Esophagus squamous epithelium (tissue), 5 donors: ENCODE results near the gene VARS2. TPM values are rescaled to one million over a fixed set of nuclear protein-coding genes. Genes with fewer than 3 reads are reported as not detected.

Experiments used
- DNase-seq: peaks from one replicate; lab custom pipeline; 2025; lab: John Stamatoyannopoulos, UW
- H3K27ac ChIP-seq, 4 donors: fragments of 200-600 bp; sonication (generic); one replicate each; pipeline ENCODE4 v1.5.1; 2016 to 2019; ENCODE audit warnings: mild to moderate bottlenecking in 1 of 4
- H3K27me3 ChIP-seq, 4 donors: fragments of 200-600 bp; sonication (generic); 1 replicate in 3 of 4; 2 replicates in 1 of 4; pipeline versions ENCODE4 v1.5.1 to v1.6.0; 2017 to 2021; ENCODE audit warnings: antibody characterized with exemption in 1 of 4
- H3K36me3 ChIP-seq, 3 donors: fragments of 200-600 bp; sonication (generic); one replicate each; pipeline ENCODE4 v1.5.1; 2016 to 2019
- H3K4me1 ChIP-seq, 3 donors: fragments of 200-600 bp; sonication (generic); one replicate each; pipeline ENCODE4 v1.5.1; 2017 to 2019
- H3K4me3 ChIP-seq, 4 donors: fragments of 200-600 bp; sonication (generic); 1 replicate in 3 of 4; 2 replicates in 1 of 4; pipeline ENCODE4 v1.5.1; 2016 to 2019; ENCODE audit warnings: mild to moderate bottlenecking in 2 of 4, moderate library complexity in 1 of 4
- H3K9me3 ChIP-seq, 3 donors: fragments of 200-600 bp; sonication (generic); one replicate each; pipeline ENCODE4 v1.5.1; 2016 to 2019
- CTCF ChIP-seq, 6 experiments: fragments of 450-650 bp in 4 of 6; fragments of 200-600 bp in 2 of 6; sonication (generic) in 2 of 6; IDR thresholded peaks; one replicate each; pipeline ENCODE4 v1.5.1; 2016 to 2019; ENCODE audit warnings: antibody characterized with exemption in 6 of 6, mild to moderate bottlenecking in 4 of 6, moderate library complexity in 4 of 6
- POLR2A ChIP-seq, 4 donors: fragments of 450-650 bp; IDR thresholded peaks; one replicate each; pipeline ENCODE4 v1.6.1; 2017; ENCODE audit warnings: antibody characterized with exemption in 4 of 4, mild to moderate bottlenecking in 4 of 4, moderate library complexity in 3 of 4
- WGBS, 2 donors: methylation state at CpG; one replicate each; pipeline ENCODE4 v1.1.5; 2018; 5-methylcytosine and 5-hydroxymethylcytosine counted together
- intact Hi-C: fragments of 100-400 bp; cut with DNase I; formaldehyde crosslinking; loops from one replicate; pipeline ENCODE4 v1.15.0; 2022
- total RNA-seq, 4 donors: library from RNA; depleted of rRNA; stranded (reverse); fragments of >200 nt; gene quantifications; one replicate each; pipeline ENCODE4 v1.1.0, GENCODE V29; 2016
- donor health status: DM: yes; HTN: yes; CAD: no.

The VARS2 gene
- total RNA-seq, 4 donors from 2014 or later: 23.5 to 61.9 (median 33.0) TPM

GRCh38 chr6:30879684-30880427 lies 34.2 kb upstream of the VARS2 start:
- Histone ChIP-seq H3K36me3 (no peaks in the 10 kb centered on the region), H3K4me3 (no peak overlapping the region), H3K9me3 (no peaks in the 10 kb centered on the region), H3K4me1 (peaks cover 30 to 80% (median 47%) of the 10 kb centered on the region in 3 donors), H3K27me3 (no peaks in the 10 kb centered on the region), H3K27ac (no peak overlapping the region)
- intact Hi-C loops: loop anchor here (5.0 to 10.0 kb wide), 3 partner anchors 53 to 195 kb away; partner anchors contain the start of genes FLOT1, IER3 and PPP1R18
- DNase-seq: no peak
- WGBS, 2 donors: 79 to 81% methylated on average over 6 to 8 of the region's 8 CpGs
- TF ChIP-seq CTCF (IDR thresholded peaks at IDR 0.05): no peak
- no peak for TF ChIP-seq POLR2A (IDR thresholded peaks at IDR 0.05)

GRCh38 chr6:30880698-30881252 lies 33.3 kb upstream of the VARS2 start:
- H3K27me3 ChIP-seq: no peaks in the 10 kb centered on the region
- no peaks in the 10 kb centered on the region for H3K36me3 ChIP-seq
- H3K4me1 ChIP-seq: peaks cover 30 to 81% (median 52%) of the 10 kb centered on the region in 3 donors
- H3K4me3 ChIP-seq: no peak overlapping the region
- intact Hi-C loops: loop anchor here (5.0 to 10.0 kb wide), 2 partner anchors 138 to 196 kb away; partner anchors contain the start of genes FLOT1, IER3 and PPP1R18
- no peak for TF ChIP-seq CTCF (IDR thresholded peaks at IDR 0.05)
- no peak for TF ChIP-seq POLR2A (IDR thresholded peaks at IDR 0.05)
- DNase-seq: no peak
- no peaks in the 10 kb centered on the region for H3K9me3 ChIP-seq
- WGBS, 2 donors: 87 to 89% methylated on average over 5 to 7 of the region's 16 CpGs
- peak overlapping the region in 1 of 4 donors; percentile 99 for H3K27ac ChIP-seq

GRCh38 chr6:30881392-30882203 lies 32.4 kb upstream of the VARS2 start:
- H3K27me3 ChIP-seq: no peaks in the 10 kb centered on the region
- intact Hi-C loops: loop anchor here (5.0 to 10.0 kb wide), 2 partner anchors 139 to 197 kb away; partner anchors contain the start of genes FLOT1, IER3 and PPP1R18
- peak overlapping the region; percentile 93 to 99 (median 98) for H3K27ac ChIP-seq
- H3K4me3 ChIP-seq: peak overlapping the region in 2 of 4 donors; percentile 5 to 90
- peaks cover 31 to 81% (median 51%) of the 10 kb centered on the region in 3 donors for H3K4me1 ChIP-seq
- no peaks in the 10 kb centered on the region for H3K9me3 ChIP-seq
- H3K36me3 ChIP-seq: no peaks in the 10 kb centered on the region
- 52 to 68% methylated on average over 12 to 14 of the region's 14 CpGs for WGBS, 2 donors
- DNase-seq: no peak
- peak in 1 of 4 donors; percentile 26 for TF ChIP-seq POLR2A (IDR thresholded peaks at IDR 0.05)
- TF ChIP-seq CTCF (IDR thresholded peaks at IDR 0.05): no peak

- 33 to 40% methylated on average over 1 to 3 of the region's 8 CpGs for WGBS, 2 donors
- intact Hi-C loops: loop anchor here (5.0 to 10.0 kb wide), 2 partner anchors 140 to 197 kb away; partner anchors contain the start of genes FLOT1, IER3 and PPP1R18
- Histone ChIP-seq H3K36me3 (no peaks in the 10 kb centered on the region), H3K4me3 (peak overlapping the region; percentile 55 to 97 (median 90)), H3K27me3 (no peaks in the 10 kb centered on the region), H3K9me3 (no peaks in the 10 kb centered on the region), H3K4me1 (peaks cover 30 to 81% (median 48%) of the 10 kb centered on the region in 3 donors), H3K27ac (peak overlapping the region; percentile 93 to 99 (median 98))
- DNase-seq: no peak
- TF ChIP-seq CTCF (IDR thresholded peaks at IDR 0.05): no peak
- no peak for TF ChIP-seq POLR2A (IDR thresholded peaks at IDR 0.05)
Measured at GRCh38 chr6:30882204-30882758, 31.8 kb upstream of the VARS2 start.
